Transverse colon (tissue), 4 donors: ENCODE results near the gene CXorf38. TPM values are rescaled to one million over a fixed set of nuclear protein-coding genes. Genes with fewer than 3 reads are reported as not detected.

ENCODE experiments used
- DNase-seq: peaks from one replicate; pipeline ENCODE4 v3.0.0-alpha.2; 2019
- H3K27ac ChIP-seq, 4 donors: fragments of 200-600 bp; sonication (generic); 2 replicates each; pipeline ENCODE4 v1.5.1; 2016 to 2018; ENCODE audit warnings: inconsistent platforms in 4 of 4
- H3K27me3 ChIP-seq: fragments of 200-600 bp; sonication (generic); 2 replicates; pipeline ENCODE4 v1.5.1; 2017; ENCODE audit warnings: inconsistent platforms
- H3K36me3 ChIP-seq, 4 donors: fragments of 200-600 bp; sonication (generic); 2 replicates each; pipeline ENCODE4 v1.5.1; 2017 to 2019; ENCODE audit warnings: inconsistent platforms in 4 of 4
- H3K4me1 ChIP-seq, 4 donors: fragments of 200-600 bp; sonication (generic); 2 replicates each; pipeline ENCODE4 v1.5.1; 2017 to 2020; ENCODE audit warnings: inconsistent platforms in 4 of 4
- H3K4me3 ChIP-seq, 4 donors: fragments of 200-600 bp; sonication (generic); 1 replicate in 1 of 4; 2 replicates in 3 of 4; pipeline versions ENCODE4 v1.5.1 to v1.6.1; 2017 to 2019; ENCODE audit warnings: inconsistent platforms in 4 of 4
- H3K9me3 ChIP-seq, 2 donors: fragments of 200-600 bp; sonication (generic); 2 replicates each; pipeline ENCODE4 v1.5.1; 2017 to 2019; ENCODE audit warnings: inconsistent platforms in 2 of 2
- EP300 ChIP-seq: sonication (generic); formaldehyde crosslinking; IDR thresholded peaks from one replicate; pipeline ENCODE4 v1.6.1; 2017; ENCODE audit warnings: antibody characterized with exemption, low read depth
- POLR2A ChIP-seq: fragments of 450-650 bp; IDR thresholded peaks from one replicate; pipeline ENCODE4 v1.6.1; 2016; ENCODE audit warnings: antibody characterized with exemption, mild to moderate bottlenecking, moderate library complexity
- POLR2AphosphoS5 ChIP-seq, 3 donors: sonication (generic); formaldehyde crosslinking; IDR thresholded peaks; one replicate each; pipeline ENCODE4 v1.6.1; 2016; ENCODE audit warnings: antibody characterized with exemption in 3 of 3
- WGBS, 2 donors: methylation state at CpG; one replicate each; pipeline ENCODE4 v1.1.5; 2018; ENCODE audit warnings: low coverage in 1 of 2; 5-methylcytosine and 5-hydroxymethylcytosine counted together
- in situ Hi-C, 4 donors: fragments of 200-750 bp; cut with MboI; loops; one replicate each; pipeline versions ENCODE4 v1.15.0 to v1.15.1; 2017; ENCODE audit warnings: low sequenced_read_pairs in 3 of 4, low pct_ligation_motif_present in 1 of 4, low pct_unique_long_range_greater_than_20kb in 1 of 4
- intact Hi-C: fragments of 100-400 bp; cut with DNase I; formaldehyde crosslinking; loops from one replicate; pipeline ENCODE4 v1.15.1; 2023; ENCODE audit warnings: low total_unique reads
- total RNA-seq, 4 donors: library from RNA; depleted of rRNA; stranded (reverse); fragments of >200 nt; gene quantifications; one replicate each; pipeline ENCODE4 v1.1.0, GENCODE V29; 2016
- TF ChIP-seq, protein P1 (sequence below), 5 experiments: fragments of 200-600 bp in 3 of 5; fragments of 450-650 bp in 2 of 5; sonication (generic) in 3 of 5; IDR thresholded peaks; 1 replicate in 2 of 5; 2 replicates in 3 of 5; pipeline ENCODE4 v1.5.1; 2016 to 2017; ENCODE audit warnings: antibody characterized with exemption in 5 of 5, inconsistent platforms in 3 of 5, mild to moderate bottlenecking in 2 of 5, moderate library complexity in 1 of 5

Gene CXorf38, protein sequence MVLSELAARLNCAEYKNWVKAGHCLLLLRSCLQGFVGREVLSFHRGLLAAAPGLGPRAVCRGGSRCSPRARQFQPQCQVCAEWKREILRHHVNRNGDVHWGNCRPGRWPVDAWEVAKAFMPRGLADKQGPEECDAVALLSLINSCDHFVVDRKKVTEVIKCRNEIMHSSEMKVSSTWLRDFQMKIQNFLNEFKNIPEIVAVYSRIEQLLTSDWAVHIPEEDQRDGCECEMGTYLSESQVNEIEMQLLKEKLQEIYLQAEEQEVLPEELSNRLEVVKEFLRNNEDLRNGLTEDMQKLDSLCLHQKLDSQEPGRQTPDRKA
- 10 to 100 TPM in 3 of 4 donors, 1 to 10 TPM in 1; 5.4 to 18.6 (median 12.1) TPM for total RNA-seq

DNA sequence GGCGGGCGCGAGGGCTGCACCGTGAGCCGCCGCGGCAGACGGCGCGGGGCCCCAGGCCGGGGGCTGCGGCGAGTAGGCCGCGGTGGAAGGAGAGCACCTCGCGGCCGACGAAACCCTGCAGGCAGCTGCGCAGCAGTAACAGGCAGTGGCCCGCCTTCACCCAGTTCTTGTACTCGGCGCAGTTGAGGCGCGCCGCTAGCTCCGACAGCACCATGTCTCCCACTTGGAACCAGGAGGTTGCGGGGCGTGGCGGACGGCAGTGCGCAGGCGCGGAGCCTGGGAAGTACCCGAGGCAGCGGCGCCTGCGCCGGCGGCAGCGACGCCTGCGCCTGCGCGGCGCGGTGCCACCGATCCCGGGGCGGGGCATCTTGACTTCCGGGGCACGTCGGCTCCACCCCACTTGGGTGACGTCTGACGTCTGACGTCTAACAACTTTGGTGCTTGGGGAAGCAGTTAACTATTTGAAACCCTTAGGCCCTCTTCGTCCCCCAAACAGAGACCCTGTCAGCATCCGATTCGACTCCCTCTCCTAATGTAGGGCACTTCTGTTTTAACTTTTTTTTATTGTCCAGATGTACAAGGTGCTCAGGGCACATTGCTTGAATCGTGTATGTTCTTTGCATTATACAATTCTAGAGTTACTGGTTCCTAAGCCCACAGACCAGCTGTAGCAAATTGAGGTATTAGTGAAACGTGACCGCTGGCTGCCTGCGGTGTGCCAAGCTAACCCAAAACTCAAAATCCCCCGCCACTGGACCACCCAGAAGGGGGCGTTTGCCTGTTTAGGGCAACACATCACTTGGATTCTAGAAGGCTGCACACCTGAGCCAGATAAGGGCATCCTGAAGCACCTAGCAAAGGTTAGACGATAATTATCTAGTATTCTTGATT, at the start of gene CXorf38:
CXorf38 (minus strand) TSS at position 255 of the 891 bp plus-strand sequence; CDS start at position 214, 41 bp downstream.
- WGBS, 2 donors = 0 to 23% methylated on average over 1 to 53 of the region's 66 CpGs
- in situ Hi-C loops (no loop called here), intact Hi-C loops (loop anchor here (10.0 kb wide), 1 partner anchor 477 kb away; no protein-coding TSS in a partner anchor)
- Histone ChIP-seq H3K27ac (peak within 1 kb of the TSS; percentile 89 to 98 (median 96)), H3K27me3 (no peaks in the 10 kb centered on the region), H3K4me3 (peak within 1 kb of the TSS; percentile 26 to 94 (median 91)), H3K4me1 (peaks cover 0 to 26% (median 21%) of the 10 kb centered on the region in 4 donors), H3K36me3 (no peaks in the 10 kb centered on the region), H3K9me3 (no peaks in the 10 kb centered on the region)
- TF ChIP-seq POLR2AphosphoS5 (IDR thresholded peaks at IDR 0.05) = peak; percentile 85 to 92 (median 91)
- no peak for TF ChIP-seq EP300
- TF ChIP-seq POLR2A = peak; percentile 66
- TF ChIP-seq, protein P1, sequence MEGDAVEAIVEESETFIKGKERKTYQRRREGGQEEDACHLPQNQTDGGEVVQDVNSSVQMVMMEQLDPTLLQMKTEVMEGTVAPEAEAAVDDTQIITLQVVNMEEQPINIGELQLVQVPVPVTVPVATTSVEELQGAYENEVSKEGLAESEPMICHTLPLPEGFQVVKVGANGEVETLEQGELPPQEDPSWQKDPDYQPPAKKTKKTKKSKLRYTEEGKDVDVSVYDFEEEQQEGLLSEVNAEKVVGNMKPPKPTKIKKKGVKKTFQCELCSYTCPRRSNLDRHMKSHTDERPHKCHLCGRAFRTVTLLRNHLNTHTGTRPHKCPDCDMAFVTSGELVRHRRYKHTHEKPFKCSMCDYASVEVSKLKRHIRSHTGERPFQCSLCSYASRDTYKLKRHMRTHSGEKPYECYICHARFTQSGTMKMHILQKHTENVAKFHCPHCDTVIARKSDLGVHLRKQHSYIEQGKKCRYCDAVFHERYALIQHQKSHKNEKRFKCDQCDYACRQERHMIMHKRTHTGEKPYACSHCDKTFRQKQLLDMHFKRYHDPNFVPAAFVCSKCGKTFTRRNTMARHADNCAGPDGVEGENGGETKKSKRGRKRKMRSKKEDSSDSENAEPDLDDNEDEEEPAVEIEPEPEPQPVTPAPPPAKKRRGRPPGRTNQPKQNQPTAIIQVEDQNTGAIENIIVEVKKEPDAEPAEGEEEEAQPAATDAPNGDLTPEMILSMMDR (IDR thresholded peaks at IDR 0.05) = no peak
- DNase-seq = peak; percentile 96

DNA sequence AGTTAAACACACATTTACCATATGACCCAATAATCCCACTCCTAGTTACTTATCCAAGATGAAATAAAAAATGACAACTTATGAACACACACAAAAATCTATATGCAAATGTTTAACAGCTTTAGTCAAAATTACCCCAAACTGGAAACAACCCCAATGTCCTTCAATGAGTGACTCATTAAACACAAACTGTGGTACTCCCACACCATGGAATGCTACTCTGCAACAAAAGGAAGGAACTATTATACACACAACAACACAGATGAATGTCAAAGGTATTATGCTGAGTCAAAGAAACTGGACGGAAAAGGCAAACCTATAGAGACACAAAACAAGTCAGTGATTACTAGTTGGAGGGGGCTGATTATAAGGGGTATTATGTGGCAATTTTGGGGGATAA, 47.4 kb upstream of the CXorf38 start:
- in situ Hi-C loops = no loop called here
- 91 to 100% methylated on average over 1 of the region's 1 CpG for WGBS, 2 donors

DNA sequence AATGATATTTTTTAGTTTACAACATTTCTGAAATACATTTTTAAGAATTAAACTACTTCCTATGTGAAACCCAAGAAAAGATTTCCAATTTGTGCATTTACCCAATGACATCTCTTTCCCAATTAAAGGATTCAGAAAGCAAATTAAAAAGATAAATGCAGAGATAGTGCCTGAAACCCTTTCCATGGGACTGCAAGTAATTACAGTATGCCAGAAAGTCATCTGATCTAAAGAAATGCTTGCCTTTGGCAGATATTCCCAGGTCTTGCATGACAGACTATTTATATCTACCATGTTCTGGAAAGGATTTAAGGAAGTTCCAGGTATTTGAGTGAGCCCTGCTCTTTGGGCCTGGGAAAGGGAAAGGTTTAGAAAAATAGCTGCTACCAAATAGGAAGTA, 41.6 kb upstream of the CXorf38 start:
- intact Hi-C loops (no loop called here), in situ Hi-C loops (no loop called here)
- no peak for DNase-seq
- Histone ChIP-seq H3K4me3 (no peak overlapping the region), H3K27me3 (no peaks in the 10 kb centered on the region), H3K27ac (no peak overlapping the region), H3K36me3 (peaks cover 0 to 5% (median 0%) of the 10 kb centered on the region in 4 donors), H3K4me1 (no peaks in the 10 kb centered on the region), H3K9me3 (no peaks in the 10 kb centered on the region)
- TF ChIP-seq EP300 (no peak), POLR2AphosphoS5 (IDR thresholded peaks at IDR 0.05) (no peak), POLR2A (no peak)
- TF ChIP-seq, protein P1 (IDR thresholded peaks at IDR 0.05) = no peak

More for the DNA sequence above, 47.4 kb upstream of the CXorf38 start:
- no peak overlapping the region for H3K27ac ChIP-seq
- intact Hi-C loops = no loop called here
- H3K4me3 ChIP-seq = no peak overlapping the region
- peaks cover 0 to 9% (median 0%) of the 10 kb centered on the region in 4 donors for H3K36me3 ChIP-seq
- H3K27me3 ChIP-seq = no peaks in the 10 kb centered on the region
- H3K9me3 ChIP-seq = no peaks in the 10 kb centered on the region
- no peaks in the 10 kb centered on the region for H3K4me1 ChIP-seq
- no peak for TF ChIP-seq EP300
- TF ChIP-seq, protein P1 (IDR thresholded peaks at IDR 0.05) = no peak
- no peak for TF ChIP-seq POLR2A
- TF ChIP-seq POLR2AphosphoS5 (IDR thresholded peaks at IDR 0.05) = no peak
- no peak for DNase-seq

DNA sequence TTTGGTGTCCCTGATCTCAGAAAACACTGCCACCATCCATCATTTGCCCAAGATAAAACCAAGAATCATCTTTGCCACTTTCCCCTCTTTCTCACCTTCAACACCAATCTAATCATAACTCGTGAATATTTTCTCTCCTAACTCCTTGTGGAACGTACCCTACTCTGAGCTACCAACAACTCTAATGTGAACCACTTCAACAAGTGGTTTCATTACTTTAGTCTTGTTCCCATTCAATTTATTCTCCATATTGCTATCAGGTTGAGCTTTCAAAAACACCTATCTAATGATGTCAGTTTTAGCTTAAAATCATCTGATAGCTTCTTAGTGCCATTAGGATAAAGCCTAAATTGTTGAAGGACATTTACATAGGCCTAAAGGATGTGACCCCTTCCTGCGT, 39.8 kb upstream of the CXorf38 start:
- TF ChIP-seq, protein P1 (IDR thresholded peaks at IDR 0.05) = no peak
- TF ChIP-seq POLR2AphosphoS5 (IDR thresholded peaks at IDR 0.05) (no peak), POLR2A (no peak), EP300 (no peak)
- DNase-seq = no peak
- H3K4me1 ChIP-seq = no peaks in the 10 kb centered on the region
- H3K9me3 ChIP-seq = no peaks in the 10 kb centered on the region
- in situ Hi-C loops = no loop called here
- no peaks in the 10 kb centered on the region for H3K27me3 ChIP-seq
- no peak overlapping the region for H3K27ac ChIP-seq
- intact Hi-C loops = no loop called here
- H3K4me3 ChIP-seq = no peak overlapping the region
- H3K36me3 ChIP-seq = no peaks in the 10 kb centered on the region
- WGBS, 2 donors = 80 to 87% methylated on average over 1 to 3 of the region's 3 CpGs
